AG10803 (cell line): ENCODE results near the gene COQ6.
"Not testable (repeated sequence)": the region's sequence is repeated elsewhere in the genome, so short reads cannot be mapped to it uniquely, and the experiment has no call there.

Experiments
- DNase-seq: peaks from one replicate; pipeline ENCODE4 v3.0.0; 2010; ENCODE audit warnings: low read depth
- H3K4me3 ChIP-seq: 2 replicates; pipeline ENCODE4 v1.5.1; 2011; ENCODE audit warnings: mild to moderate bottlenecking, low read length, control low read depth
- CTCF ChIP-seq: conservative IDR thresholded peaks from 2 replicates; pipeline ENCODE4 v1.5.1; 2011; ENCODE audit warnings: mild to moderate bottlenecking, low read length, control low read depth, inconsistent platforms

The COQ6 gene

GRCh38 chr14:73997108-73997943, 47.2 kb downstream of the COQ6 start:
- H3K4me3 ChIP-seq: no peak overlapping the region
- no peak for DNase-seq
- no peak for TF ChIP-seq CTCF

GRCh38 chr14:73997944-73998447, 47.9 kb downstream of the COQ6 start:
- H3K4me3 ChIP-seq: no peak overlapping the region
- TF ChIP-seq CTCF: no peak
- DNase-seq: no peak

DNA sequence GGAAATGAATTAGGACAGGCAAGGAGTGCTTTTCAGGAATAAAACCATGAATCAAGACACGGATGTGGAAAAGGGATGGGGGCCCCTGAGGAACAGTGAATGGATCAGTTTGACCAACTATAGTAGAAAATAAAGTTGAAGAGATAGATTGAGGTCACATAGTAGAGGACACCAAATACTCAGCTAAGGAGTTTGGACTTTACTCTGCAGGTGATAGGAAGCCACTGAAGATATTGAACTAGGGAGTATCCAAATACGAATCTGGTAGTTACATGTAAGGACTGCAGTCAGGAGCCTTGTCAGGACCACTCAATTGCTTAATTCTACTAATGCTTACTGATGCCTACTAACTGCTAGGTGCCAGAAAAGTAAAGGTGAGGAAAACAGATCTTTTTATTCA, 48.6 kb downstream of the COQ6 start:
- DNase-seq: no peak
- TF ChIP-seq CTCF: no peak
- H3K4me3 ChIP-seq: no peak overlapping the region

GRCh38 chr14:74005664-74006063, 55.6 kb downstream of the COQ6 start:
- H3K4me3 ChIP-seq, DNase-seq: not testable (repeated sequence)

- no peak for DNase-seq
- TF ChIP-seq CTCF: no peak
- H3K4me3 ChIP-seq: no peak overlapping the region
Measured at GRCh38 chr14:74008843-74009499, 58.9 kb downstream of the COQ6 start.
